GM18517 (cell line): ENCODE results near the gene GLP2R.
A peak's percentile ranks its signal among the peaks of the same experiment; 100 is the strongest.
"Not testable (repeated sequence)": the region's sequence is repeated elsewhere in the genome, so short reads cannot be mapped to it uniquely, and the experiment has no call there.

ENCODE experiments used
- ATAC-seq: cut with Tn5 transposase; IDR thresholded peaks from one replicate; pipeline ENCODE4 v1.9.1; 2021; ENCODE audit warnings: mild to moderate bottlenecking, moderate library complexity; ENCODE audit not compliant: unreplicated experiment

The GLP2R gene

DNA sequence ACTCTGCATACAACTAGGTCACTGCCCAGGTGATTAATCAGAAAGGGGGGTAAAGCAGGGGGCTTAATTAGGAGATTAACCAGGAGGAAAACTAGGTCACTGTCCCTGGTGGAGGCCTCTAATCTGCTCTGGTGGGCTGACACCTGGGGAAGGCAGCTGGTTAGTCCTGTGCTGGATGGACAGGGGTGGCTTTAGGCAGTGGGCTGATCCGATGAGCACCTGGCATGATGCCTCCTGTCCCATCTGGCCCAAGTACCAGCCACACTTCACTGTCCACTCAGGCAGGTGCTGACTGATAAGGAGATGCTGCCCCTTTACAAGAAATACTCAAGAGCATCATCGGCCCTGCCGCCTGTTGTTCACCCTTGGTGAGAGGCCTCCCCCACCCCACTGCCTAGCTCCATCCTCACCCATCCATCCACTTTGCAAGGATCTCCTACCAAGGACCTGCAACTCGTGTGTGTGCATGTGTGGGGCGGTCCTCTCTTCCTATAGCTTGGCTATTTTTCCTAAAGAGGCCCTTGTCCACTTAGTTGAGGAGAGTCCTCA is 93.2 kb downstream of the GLP2R start:
- no peak for ATAC-seq

DNA sequence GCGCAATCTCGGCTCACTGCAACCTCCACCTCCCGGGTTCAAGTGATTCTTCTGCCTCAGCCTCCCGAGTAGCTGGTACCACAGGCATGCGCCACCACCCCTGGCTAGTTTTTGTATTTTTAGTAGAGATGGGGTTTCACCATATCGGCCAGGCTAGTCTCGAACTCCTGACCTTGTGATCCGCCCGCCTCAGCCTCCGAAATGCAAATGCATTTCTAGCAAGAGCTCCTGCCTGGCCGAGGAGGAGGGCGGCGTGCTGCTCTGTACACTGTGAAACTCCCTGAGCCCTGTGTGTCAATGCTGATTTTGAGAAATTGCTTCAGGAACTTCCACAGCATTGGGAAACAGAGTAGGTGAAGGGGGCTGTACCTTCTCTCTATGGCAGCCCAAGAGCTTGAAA is 95.5 kb downstream of the GLP2R start:
- not testable (repeated sequence) for ATAC-seq

DNA sequence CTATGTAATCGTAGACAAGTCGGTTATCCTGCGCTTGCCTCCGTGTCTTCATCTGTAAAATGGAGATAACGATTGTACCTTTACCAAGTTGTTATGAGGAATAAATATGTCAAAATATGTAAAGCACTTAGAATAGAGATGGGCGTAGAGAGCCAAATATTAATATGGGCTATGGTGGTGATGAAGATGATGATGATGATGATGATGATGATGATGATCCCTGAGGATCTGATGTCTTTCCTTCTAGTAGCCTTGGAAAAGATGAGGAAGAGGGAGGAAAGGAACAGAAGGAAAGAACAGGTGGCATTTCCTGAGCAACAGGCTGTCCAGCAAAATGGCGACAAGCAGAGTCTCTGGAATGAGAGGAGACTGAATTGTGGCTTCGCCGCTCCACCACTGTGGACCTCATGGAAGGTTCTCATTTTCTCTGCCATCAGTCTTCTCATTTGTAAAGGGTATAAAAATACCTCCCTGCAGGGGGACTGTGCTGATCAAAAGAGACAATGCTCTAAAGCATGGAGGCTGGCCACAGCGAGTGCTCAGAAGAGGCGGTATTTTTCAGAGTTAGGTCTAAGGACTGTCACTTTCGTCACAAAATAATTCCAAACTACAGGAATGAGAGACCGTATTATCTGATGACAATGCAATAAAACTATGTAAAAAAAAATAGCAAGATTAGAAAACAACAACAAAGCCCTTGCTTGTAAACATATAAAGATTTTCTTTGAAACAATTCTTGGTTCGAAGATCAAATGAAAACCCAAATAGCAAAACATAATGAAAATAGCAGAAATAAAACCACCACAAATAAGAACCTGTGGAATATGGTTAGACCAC is 96.5 kb downstream of the GLP2R start:
- no peak for ATAC-seq

DNA sequence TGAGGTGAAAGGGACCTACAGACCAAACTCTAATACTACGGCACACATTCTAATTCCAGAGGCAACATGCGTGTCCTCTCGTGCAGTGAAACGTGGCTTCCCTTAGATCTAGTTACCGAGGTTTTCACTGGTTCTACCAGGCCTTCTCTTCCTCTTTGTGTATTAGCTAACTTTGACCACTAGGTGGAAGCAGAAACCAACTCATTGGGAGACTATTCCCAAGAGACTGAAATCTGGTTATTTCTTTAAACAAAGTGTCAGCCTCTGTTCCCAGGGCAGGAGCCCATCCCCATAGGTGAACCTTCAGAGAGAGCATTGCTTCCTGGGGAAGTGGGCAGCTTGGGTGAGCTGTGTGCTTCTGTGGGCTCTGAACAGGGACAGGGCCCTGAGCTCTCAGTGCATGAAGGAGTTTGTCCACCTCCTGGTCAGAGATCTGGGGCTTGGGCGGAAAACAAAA is 99.0 kb downstream of the GLP2R start:
- ATAC-seq = peak; percentile 65

DNA sequence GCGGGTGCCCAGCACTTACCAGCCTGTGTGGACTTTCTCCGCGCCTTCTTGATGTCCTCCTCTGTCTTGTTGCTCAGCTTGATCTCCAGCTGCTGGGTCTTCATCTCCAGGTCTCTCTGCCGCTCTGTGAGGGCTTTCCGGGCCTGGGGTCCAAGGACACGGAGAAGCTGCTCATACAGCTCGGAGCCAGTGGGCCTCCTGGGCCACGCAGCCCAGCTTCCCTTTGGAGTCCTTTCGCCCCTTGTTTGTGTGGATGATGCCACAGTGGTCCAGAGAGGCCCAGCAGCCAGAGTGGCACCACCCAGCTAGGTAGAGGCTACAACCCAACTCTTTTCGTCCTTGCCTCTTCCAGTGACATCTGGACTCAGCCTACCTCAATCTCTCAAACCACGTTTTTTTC is 99.7 kb downstream of the GLP2R start:
- no peak for ATAC-seq

DNA sequence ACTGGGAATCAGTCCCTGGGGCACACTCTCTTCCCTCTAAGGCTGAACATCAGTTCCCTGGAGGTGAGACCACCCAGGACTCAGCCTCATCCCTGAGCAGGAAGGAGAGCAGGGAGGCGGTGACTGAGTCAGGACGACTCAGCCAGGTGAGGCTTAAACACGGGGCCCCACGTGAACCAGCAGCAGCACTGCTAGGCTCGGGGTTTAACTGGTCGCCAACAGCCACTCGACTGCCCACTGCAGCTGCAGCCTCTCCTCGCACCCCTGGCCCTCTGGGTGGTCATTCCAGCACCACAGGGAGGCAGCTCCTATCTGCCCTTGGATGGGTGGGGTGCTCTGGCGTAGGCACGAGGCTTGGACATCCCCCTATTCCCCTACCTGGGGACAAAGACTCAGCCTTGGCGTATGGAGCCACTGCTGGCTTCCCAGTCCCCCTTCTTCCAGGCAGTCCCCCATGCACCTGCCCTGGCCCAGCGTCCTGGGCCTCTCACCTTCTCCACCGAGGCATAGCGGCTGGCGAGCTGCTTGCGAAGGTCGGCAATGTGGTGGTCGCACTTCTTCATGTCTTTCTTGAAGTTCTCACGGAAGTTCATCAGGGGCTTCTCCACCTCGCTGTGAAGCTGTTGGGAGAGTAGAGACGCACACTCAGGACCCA is 100.6 kb downstream of the GLP2R start:
- ATAC-seq = no peak

DNA sequence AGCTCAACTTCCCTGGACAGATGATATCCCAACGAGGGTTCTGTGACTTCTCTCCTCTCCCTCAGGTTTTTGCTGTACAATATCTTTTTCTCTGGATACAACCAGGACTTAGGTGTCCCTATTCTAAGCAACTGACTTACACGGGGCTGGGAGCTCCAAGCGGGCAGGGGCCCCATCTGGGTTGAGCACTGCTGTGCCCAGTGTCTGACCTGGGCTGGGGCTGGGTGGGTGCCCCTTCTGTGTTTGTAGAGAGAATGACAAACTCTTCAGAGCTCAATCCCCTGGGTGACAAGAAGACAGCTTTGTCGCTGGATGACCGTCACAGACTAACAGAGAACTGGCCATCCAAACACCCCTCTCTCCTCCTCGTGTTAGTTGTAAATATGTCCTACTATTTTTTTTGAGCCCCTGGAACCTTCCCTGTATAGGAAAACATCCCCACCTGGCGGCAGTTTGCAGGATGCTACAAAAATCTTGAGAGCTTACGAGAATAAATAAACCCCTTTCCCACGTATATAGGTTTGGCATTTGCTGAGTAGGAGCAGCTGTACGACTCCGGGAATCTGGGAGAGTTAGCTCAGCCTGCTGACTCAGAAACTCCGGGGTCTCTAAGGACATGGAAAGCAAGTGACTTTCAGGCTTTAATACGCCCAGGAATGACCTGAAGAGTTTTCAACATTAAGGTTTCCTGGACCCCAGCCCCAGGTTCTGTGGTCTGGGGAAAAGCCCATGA is 103.0 kb downstream of the GLP2R start:
- ATAC-seq = no peak

DNA sequence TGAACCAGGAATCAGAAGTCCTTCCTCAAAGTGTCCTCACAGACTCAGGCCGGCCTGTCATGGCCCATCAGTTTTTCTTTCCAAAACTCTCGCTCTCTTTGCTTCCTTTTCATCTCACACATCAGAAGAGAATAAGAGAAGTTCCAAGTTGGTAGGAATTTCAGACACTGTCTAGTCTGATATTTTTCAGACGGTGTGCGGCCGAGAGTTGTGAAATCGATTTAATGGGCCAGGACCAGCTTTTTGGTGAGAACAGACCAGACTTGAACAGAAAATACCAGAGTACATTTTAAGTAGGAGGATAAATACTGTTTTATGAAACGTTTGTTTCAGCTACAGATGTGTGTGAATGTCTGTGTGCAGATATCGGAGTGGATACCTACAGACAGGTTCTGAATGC is 104.1 kb downstream of the GLP2R start:
- ATAC-seq = no peak

DNA sequence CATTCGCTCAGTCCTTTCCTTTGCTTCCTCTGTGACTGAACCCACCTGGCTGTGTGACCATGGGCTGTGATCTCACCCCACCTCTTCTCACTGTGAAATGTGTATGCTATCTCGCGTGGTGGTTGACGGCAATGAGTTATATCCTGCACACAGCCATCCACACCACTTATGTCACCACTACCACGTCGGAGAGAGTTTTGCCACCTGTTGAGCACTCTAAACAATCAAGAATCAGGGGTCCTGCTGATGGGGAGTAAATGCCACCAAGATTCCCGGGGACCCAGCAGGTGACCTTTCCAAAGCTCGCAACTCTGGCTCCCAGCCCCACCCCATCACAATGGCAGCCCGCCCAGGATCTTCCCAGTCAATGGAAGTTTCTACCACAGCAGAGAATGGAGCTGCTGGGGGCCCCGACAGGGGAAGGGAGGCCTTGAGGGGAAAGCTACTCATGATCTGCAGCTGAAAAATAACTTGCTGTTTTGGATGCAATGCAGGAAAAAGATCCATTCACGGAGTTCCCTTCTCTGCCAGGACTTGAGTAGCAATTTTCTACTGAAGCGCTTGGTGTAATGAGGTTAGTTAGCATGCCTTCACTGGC is 105.5 kb downstream of the GLP2R start:
- ATAC-seq = no peak

DNA sequence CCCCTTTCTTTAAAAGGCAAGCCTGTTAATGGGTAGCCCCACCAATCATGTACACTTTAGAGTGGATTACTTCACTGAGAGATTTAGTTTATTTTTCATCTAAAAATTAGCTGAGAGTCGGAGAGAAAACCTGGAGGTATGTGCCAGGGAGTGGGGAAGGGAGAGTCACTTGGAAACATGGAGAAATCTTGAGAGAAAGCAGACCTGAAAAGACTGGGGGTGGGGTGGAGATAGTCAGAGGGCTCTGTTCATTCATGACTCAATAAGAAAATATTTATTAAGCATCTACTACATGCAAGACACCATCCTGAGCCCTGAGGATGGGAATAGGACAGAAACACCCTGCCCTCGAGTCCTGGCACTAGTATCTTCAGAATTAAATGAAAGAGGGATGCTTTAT is 106.8 kb downstream of the GLP2R start:
- ATAC-seq = no peak

DNA sequence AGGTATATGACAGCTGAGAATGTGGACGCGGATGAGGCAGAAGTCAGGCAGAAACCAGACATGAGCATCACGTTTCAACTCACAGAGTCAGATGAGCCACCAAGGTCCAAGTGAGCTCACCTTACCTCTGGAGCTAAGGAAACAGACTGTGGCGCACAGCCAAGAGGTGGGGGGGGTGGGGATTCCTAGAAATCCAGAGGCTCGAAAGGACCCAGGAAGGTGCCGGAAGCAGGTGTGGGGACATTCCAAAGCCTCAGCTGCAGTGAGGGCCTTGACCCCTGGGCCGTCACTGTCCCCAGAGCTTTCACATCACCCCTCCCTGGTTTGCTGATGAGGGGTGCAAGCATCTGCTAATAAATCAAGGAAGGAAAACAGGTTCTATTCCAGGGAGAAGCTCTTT is 108.6 kb downstream of the GLP2R start:
- ATAC-seq = no peak

DNA sequence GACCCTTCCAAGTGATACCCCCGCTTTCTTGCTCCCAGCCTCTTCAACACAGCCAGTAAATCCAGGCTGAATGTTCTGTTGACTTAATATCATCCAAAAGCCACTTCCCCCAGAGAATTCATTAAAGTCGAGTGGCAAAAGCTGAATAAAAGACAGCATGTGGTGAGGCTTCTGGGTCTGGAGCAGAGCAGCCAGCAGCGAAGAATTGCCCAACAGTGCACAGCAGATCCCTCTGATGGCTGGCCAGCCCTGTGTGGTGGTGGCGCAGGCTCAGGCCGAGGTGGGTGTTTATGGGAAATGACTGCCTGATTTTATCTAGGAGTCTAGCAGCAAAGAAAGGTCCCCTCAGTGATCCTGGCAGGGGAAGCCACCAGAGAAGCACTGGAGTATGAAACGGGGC is 109.7 kb downstream of the GLP2R start:
- ATAC-seq = no peak

DNA sequence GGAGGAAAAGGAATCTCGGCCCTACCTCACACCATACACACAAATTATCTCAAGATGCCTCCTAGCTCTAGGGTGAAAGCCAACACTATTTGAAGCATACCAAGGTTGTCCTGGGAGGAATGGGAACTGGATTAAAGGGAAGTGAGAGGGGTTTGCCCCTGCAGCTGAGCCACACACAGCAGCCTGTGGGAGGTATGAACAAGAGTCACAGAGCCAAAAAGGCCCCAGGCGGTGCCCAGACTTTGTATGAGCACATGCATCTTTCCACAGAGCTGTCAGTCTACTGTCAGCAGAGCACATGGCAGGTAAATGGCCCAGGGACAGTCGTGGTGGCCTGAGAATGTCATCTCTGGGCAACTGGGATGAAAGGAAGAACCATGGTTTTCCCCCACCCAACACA is 110.4 kb downstream of the GLP2R start:
- ATAC-seq = no peak

DNA sequence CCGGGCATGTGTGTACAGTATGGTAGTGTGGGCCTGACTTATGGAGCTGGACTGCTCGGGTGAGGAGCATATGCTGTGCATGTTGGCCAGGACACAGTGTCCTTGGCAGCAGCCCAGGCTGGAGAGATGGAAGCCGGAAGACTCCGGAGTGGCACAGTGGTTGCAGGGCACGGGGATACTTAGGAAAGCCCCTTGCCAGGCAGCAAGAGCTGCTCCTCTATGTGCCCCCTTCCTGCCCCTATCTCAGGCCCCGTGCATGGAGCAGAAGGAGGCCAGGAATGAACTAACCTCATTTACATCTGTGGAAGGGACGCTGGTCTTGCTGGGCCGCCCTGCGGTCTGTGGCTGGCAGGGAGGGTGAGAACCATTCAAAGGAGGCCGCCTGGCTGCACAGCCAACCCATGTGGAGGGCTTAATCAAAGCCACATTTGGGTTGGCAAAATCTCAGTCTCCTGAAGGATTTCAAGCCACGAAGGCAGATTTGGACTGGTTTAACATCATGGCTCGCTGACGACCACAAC is 111.6 kb downstream of the GLP2R start:
- ATAC-seq = no peak

DNA sequence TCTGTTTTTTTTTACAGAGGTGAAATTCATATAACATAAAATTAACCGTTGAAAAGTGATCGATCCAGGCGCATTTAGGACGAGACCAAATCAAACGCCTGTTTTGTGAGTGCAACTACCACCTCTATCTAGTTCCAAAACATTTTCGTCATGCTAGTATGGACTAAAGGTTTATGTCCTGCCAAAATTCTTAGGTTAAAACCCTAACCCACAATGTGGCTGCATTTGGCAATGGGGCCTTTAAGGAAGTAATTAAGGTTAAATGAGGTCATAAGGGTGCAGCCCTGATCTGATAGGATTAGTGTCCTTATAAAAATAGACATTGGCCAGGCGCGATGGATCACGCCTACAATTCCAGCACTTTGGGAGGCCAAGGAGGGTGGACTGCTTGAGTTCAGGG is 112.2 kb downstream of the GLP2R start:
- no peak for ATAC-seq

DNA sequence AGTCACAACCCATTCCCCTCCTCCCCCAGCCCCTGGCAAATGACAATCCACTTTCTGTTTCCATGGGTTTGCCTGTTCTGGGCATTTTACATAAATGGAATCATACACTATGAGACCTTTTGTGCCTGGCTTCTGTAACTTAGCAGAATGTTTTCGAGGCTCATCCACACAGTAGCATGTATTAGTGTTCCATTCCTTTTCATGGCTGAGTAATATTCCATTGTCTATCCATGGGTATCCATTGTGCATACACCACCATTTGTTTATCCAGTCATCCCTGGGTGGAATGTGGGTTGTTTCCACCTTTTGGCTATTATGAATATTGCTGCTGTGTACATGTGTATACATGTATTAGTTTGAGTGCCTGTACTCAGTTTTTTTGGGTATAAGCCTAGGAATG is 113.0 kb downstream of the GLP2R start:
- no peak for ATAC-seq

DNA sequence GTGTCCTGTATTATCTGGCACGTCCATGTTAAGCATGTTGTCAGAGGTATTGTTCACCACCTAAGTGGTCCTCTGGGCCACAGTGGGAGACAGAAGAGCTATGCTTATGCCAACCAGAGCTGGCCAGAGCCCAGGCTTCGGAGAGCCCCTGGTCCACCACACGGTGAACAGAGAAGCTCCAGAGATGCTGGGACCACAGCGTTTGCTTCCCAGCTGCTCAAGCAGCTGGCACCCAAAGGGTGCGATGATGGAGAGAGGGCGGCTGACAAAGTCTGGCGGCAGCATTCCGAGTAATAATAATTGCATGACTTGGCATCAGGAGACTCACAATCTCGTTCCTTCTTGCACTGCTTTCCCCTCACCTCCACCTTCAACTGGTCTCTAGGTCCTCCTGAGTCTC is 115.1 kb downstream of the GLP2R start:
- ATAC-seq = no peak

DNA sequence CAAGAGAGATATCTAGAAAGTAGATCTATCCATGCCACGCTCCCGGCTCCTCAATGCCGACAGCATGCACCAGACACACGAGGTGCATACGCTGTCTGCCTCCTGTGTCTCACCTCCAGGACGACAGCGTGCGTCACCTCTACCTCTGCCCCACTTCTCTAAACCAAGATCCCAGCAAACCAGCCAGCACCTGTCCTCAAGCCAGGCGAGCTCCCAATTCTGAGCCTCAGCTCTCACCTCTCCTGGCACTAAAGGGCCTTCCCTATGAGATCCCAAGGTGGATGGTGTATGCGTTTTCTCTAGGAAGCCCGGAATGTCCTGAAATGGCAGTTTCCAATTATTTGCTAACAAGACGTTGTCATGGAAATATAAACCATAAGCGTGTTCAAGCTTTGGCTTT is 115.6 kb downstream of the GLP2R start:
- ATAC-seq = no peak
